WERI-Rb-1 (cell line): ENCODE measurements around the gene PLG.
A peak's percentile ranks its signal among the peaks of the same experiment; 100 is the strongest.

Experiments used
- DNase-seq: peaks from one replicate; pipeline ENCODE4 v3.0.0-alpha.2; 2020
- H3K27ac ChIP-seq: fragments of 250-450 bp; sonication (Bioruptor Pico); 2 replicates; pipeline ENCODE4 v1.5.1; 2020; ENCODE audit warnings: mild to moderate bottlenecking, moderate library complexity
- H3K27me3 ChIP-seq: fragments of 250-450 bp; sonication (Bioruptor Pico); 2 replicates; pipeline ENCODE4 v1.5.1; 2021; ENCODE audit warnings: mild to moderate bottlenecking, low read depth, moderate library complexity; ENCODE audit not compliant: insufficient read depth, severe bottlenecking
- H3K36me3 ChIP-seq: fragments of 250-450 bp; sonication (Bioruptor Pico); 2 replicates; pipeline ENCODE4 v1.5.1; 2020; ENCODE audit warnings: mild to moderate bottlenecking, moderate library complexity
- H3K4me3 ChIP-seq: 2 replicates; pipeline ENCODE4 v1.5.1; 2011; ENCODE audit warnings: low read depth, mild to moderate bottlenecking, control low read depth, low read length
- H3K9me3 ChIP-seq: fragments of 250-450 bp; sonication (Bioruptor Pico); 2 replicates; pipeline ENCODE4 v1.5.1; 2021; ENCODE audit warnings: mild to moderate bottlenecking, moderate library complexity; ENCODE audit not compliant: severe bottlenecking
- CTCF ChIP-seq: IDR thresholded peaks from 2 replicates; pipeline ENCODE4 v1.5.1; 2011; ENCODE audit warnings: low read depth, mild to moderate bottlenecking, control low read depth, inconsistent platforms, low read length

PLG gene

GRCh38 chr6:160755165-160755564 lies 53.1 kb downstream of the PLG start:
- Histone ChIP-seq H3K27ac (no peak overlapping the region), H3K9me3 (no peaks in the 10 kb centered on the region), H3K36me3 (no peaks in the 10 kb centered on the region), H3K27me3 (peaks cover 29% of the 10 kb centered on the region), H3K4me3 (no peak overlapping the region)
- no peak for TF ChIP-seq CTCF
- no peak for DNase-seq

- H3K36me3 ChIP-seq, result no peaks in the 10 kb centered on the region
- H3K27ac ChIP-seq, result no peak overlapping the region
- no peaks in the 10 kb centered on the region for H3K9me3 ChIP-seq
- peaks cover 28% of the 10 kb centered on the region for H3K27me3 ChIP-seq
- no peak overlapping the region for H3K4me3 ChIP-seq
- no peak for DNase-seq
- TF ChIP-seq CTCF, result no peak
Observed at GRCh38 chr6:160756021-160756420, 54.0 kb downstream of the PLG start.

GRCh38 chr6:160756871-160757270 lies 54.8 kb downstream of the PLG start:
- H3K36me3 ChIP-seq, result no peaks in the 10 kb centered on the region
- DNase-seq, result peak; percentile 57
- no peaks in the 10 kb centered on the region for H3K9me3 ChIP-seq

GRCh38 chr6:160764847-160765246 lies 62.8 kb downstream of the PLG start:
- Histone ChIP-seq H3K4me3 (no peak overlapping the region), H3K27me3 (peaks cover 29% of the 10 kb centered on the region), H3K27ac (no peak overlapping the region), H3K36me3 (no peaks in the 10 kb centered on the region), H3K9me3 (no peaks in the 10 kb centered on the region)
- no peak for TF ChIP-seq CTCF
- no peak for DNase-seq

More at GRCh38 chr6:160756871-160757270, 54.8 kb downstream of the PLG start:
- Histone ChIP-seq H3K27me3 (peaks cover 26% of the 10 kb centered on the region), H3K27ac (no peak overlapping the region), H3K4me3 (no peak overlapping the region)
- TF ChIP-seq CTCF, result no peak

- Histone ChIP-seq H3K27ac (no peak overlapping the region), H3K4me3 (no peak overlapping the region), H3K27me3 (peaks cover 29% of the 10 kb centered on the region), H3K9me3 (no peaks in the 10 kb centered on the region), H3K36me3 (no peaks in the 10 kb centered on the region)
- 0 out of 2 replicates have a peak, but pooled peaks have one; percentile 16 for TF ChIP-seq CTCF
- no peak for DNase-seq
Observed at GRCh38 chr6:160765412-160765811, 63.4 kb downstream of the PLG start.

GRCh38 chr6:160766657-160766988 lies 64.6 kb downstream of the PLG start:
- peaks cover 36% of the 10 kb centered on the region for H3K27me3 ChIP-seq
- H3K4me3 ChIP-seq, result peak overlapping the region; percentile 43
- H3K36me3 ChIP-seq, result no peaks in the 10 kb centered on the region
- no peak overlapping the region for H3K27ac ChIP-seq
- DNase-seq, result no peak
- no peak for TF ChIP-seq CTCF
- H3K9me3 ChIP-seq, result no peaks in the 10 kb centered on the region
